Lower leg skin (tissue), 4 donors: ENCODE results near the gene NAXD. TPM values are rescaled to one million over a fixed set of nuclear protein-coding genes. Genes with fewer than 3 reads are reported as not detected.

Experiments used
- DNase-seq, 2 donors: peaks; one replicate each; pipeline ENCODE4 v3.0.0-alpha.2; 2019; ENCODE audit warnings: low spot score in 2 of 2
- H3K4me3 ChIP-seq: fragments of 200-600 bp; sonication (generic); 2 replicates; pipeline ENCODE4 v1.5.1; 2017; ENCODE audit warnings: mild to moderate bottlenecking, low read depth; ENCODE audit not compliant: poor library complexity, severe bottlenecking
- CTCF ChIP-seq, 3 donors: fragments of 450-650 bp; IDR thresholded peaks; one replicate each; pipeline ENCODE4 v1.5.1; 2016; ENCODE audit warnings: antibody characterized with exemption in 3 of 3, mild to moderate bottlenecking in 3 of 3, moderate library complexity in 2 of 3
- POLR2A ChIP-seq, 2 donors: fragments of 450-650 bp; IDR thresholded peaks; one replicate each; pipeline ENCODE4 v1.6.1; 2016 to 2017; ENCODE audit warnings: antibody characterized with exemption in 2 of 2, mild to moderate bottlenecking in 1 of 2, moderate library complexity in 1 of 2
- WGBS, 2 donors: methylation state at CpG; one replicate each; pipeline ENCODE4 v1.1.5; 2018; 5-methylcytosine and 5-hydroxymethylcytosine counted together
- intact Hi-C: fragments of 100-400 bp; cut with DNase I; formaldehyde crosslinking; loops from one replicate; pipeline ENCODE4 v1.15.0; 2023; ENCODE audit warnings: low total_unique reads
- total RNA-seq, 4 donors: library from RNA; depleted of rRNA; stranded (reverse); fragments of >200 nt; gene quantifications; one replicate each; pipeline ENCODE4 v1.1.0, GENCODE V29; 2016

NAXD gene
- total RNA-seq, 4 donors from 2014 or later: 32.7 to 34.5 (median 33.6) TPM

DNA sequence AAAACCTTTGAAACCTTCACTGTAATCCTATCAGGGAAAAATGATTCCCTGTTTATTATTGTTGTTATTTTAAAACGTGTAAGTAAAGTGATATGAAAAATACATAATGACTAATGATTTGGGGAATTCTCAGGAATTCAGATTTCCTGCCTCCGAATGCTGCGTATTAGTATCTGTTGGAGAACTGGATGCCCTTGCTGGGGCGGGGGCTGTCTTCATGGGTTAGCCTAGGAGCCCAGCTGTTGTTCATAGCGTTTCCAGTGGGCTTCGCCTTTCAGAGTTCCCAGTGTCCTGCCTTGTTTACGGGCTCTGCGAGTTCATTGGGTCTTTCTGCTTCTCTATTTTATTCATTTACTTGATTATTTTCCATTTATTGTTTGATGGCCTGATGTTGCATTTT, 18.4 kb downstream of the NAXD start:
- H3K4me3 ChIP-seq: no peak overlapping the region
- WGBS, 2 donors: 89 to 93% methylated on average over 8 of the region's 8 CpGs
- intact Hi-C loops: no loop called here
- DNase-seq: no peak
- no peak for TF ChIP-seq POLR2A (IDR thresholded peaks at IDR 0.05)
- no peak for TF ChIP-seq CTCF (IDR thresholded peaks at IDR 0.05)

GRCh38 chr13:110634558-110634957, 19.2 kb downstream of the NAXD start:
- DNase-seq: no peak
- no peak overlapping the region for H3K4me3 ChIP-seq
- intact Hi-C loops: no loop called here

DNA sequence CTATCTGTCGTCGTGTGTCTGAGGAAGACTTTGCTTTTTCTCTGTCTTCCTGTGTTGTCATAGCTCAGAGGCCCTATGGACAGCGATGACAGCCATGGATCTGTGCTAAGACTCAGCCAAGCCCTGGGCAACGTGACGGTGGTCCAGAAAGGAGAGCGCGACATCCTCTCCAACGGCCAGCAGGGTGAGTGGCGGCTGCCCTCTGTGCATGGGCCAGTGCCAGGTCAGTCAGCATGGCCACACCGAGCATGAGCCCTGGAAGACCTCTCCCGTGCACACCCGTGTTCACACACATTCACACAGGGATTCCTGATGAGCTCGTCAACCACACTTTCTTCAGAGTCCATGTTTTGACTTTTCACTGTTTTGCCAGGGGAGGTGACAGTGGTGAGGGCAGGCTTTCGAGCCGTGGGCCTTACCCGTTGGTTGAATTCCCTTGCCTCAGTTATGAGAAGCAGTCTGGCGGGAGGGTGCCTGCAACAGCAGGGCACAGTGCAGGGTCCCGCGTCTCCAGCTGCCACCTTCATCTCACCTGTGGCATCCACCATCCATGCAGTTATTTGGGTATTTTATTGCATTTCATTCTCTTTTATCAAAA, 20.2 kb downstream of the NAXD start:
- WGBS, 2 donors: 91 to 93% methylated on average over 19 of the region's 19 CpGs

More at GRCh38 chr13:110634558-110634957, 19.2 kb downstream of the NAXD start:
- TF ChIP-seq CTCF (IDR thresholded peaks at IDR 0.05) (no peak), POLR2A (IDR thresholded peaks at IDR 0.05) (no peak)
- 95 to 96% methylated on average over 11 to 19 of the region's 19 CpGs for WGBS, 2 donors

GRCh38 chr13:110636053-110636475, 20.7 kb downstream of the NAXD start:
- 83 to 86% methylated on average over 16 of the region's 16 CpGs for WGBS, 2 donors
- H3K4me3 ChIP-seq: no peak overlapping the region
- TF ChIP-seq CTCF (IDR thresholded peaks at IDR 0.05): no peak
- no peak for TF ChIP-seq POLR2A (IDR thresholded peaks at IDR 0.05)
- intact Hi-C loops: no loop called here
- no peak for DNase-seq

More for the DNA sequence above, 20.2 kb downstream of the NAXD start:
- intact Hi-C loops: no loop called here
- DNase-seq: no peak
- no peak for TF ChIP-seq POLR2A (IDR thresholded peaks at IDR 0.05)
- no peak for TF ChIP-seq CTCF (IDR thresholded peaks at IDR 0.05)
- no peak overlapping the region for H3K4me3 ChIP-seq

- TF ChIP-seq POLR2A (IDR thresholded peaks at IDR 0.05): no peak
- no peak for TF ChIP-seq CTCF (IDR thresholded peaks at IDR 0.05)
- 57 to 71% methylated on average over 10 to 14 of the region's 14 CpGs for WGBS, 2 donors
- DNase-seq: no peak
These were observed 21.4 kb downstream of the NAXD start for GRCh38 chr13:110636701-110637201.

DNA sequence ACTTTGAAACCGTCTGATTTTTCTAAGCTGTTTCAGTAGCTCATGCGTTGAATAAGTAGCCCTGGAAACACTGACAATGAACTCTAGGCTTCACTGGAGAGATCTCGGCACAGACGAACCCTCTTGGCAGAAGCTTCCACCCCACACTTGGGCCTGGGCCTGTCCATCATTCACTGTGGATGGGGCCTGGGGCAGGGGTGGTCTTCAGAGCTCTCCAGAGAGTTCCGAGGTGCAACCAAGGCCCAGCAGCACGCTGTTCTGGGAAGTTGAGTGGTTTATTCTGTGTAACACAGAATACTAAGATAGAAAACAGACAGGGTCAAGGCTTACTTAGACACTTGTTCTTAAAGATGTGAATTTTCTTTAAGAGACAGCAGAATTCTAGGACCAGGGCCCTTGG, 21.9 kb downstream of the NAXD start:
- TF ChIP-seq POLR2A (IDR thresholded peaks at IDR 0.05) (no peak), CTCF (IDR thresholded peaks at IDR 0.05) (no peak)
- DNase-seq: no peak
- 89% methylated on average over 6 of the region's 6 CpGs for WGBS, 2 donors
- intact Hi-C loops: no loop called here
- no peak overlapping the region for H3K4me3 ChIP-seq

More at GRCh38 chr13:110636701-110637201, 21.4 kb downstream of the NAXD start:
- intact Hi-C loops: no loop called here
- H3K4me3 ChIP-seq: no peak overlapping the region
